ENCODE results near the gene EPN3.

The EPN3 gene

DNA sequence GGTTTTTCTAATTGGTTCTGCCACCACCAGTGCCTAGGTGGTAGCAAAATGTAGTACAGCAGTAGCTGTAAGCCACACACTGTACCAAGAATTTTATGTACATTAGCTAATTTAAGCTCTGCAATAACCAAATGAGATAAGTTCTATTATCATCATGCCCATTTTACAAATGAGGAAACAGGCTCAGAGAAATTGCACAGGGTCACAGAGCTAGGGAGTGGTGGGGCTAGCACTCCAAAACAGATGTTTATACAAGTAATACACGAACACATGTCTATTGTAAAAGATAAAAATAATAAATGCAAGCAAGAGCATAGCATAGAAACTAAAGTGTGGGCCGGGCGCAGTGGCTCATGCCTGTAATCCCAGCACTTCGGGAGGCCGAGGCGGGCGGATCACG is 40.3 kb upstream of the EPN3 start:
- H3K27me3 ChIP-seq (ENCODE audit: insufficient read depth, low read length, poor library complexity, severe bottlenecking): no peaks in the 10 kb centered on the region
- no peaks in the 10 kb centered on the region for H3K9me3 ChIP-seq (ENCODE audit: insufficient read depth, low read depth, low read length)
- no peaks in the 10 kb centered on the region for H3K79me2 ChIP-seq (ENCODE audit: insufficient read depth, low read length)
- no peaks in the 10 kb centered on the region for H4K20me1 ChIP-seq (ENCODE audit: insufficient read depth, low read length, poor library complexity, severe bottlenecking)
- no peak overlapping the region for H3K4me3 ChIP-seq (ENCODE audit: low read length, poor library complexity, severe bottlenecking)
- no peaks in the 10 kb centered on the region for H3K36me3 ChIP-seq (ENCODE audit: insufficient read depth, low read length)
- no peaks in the 10 kb centered on the region for H3K4me1 ChIP-seq (ENCODE audit: insufficient read depth, low read length, poor library complexity, severe bottlenecking)
- no peak overlapping the region for H3K4me2 ChIP-seq (ENCODE audit: low read depth, low read length, poor library complexity, severe bottlenecking)
- no peaks in the 10 kb centered on the region for H3F3A ChIP-seq (ENCODE audit: low read depth)
- no peak overlapping the region for H3K9ac ChIP-seq (ENCODE audit: low read depth, low read length, poor library complexity, severe bottlenecking)
- no peak overlapping the region for H2AFZ ChIP-seq (ENCODE audit: low read length)
- H3K9me2 ChIP-seq (replicated peaks; ENCODE audit: low read depth, low read length): no peaks in the 10 kb centered on the region
- no peak for TF ChIP-seq EZH2phosphoT487 (IDR thresholded peaks at IDR 0.05; ENCODE audit: borderline replicate concordance)
- TF ChIP-seq, protein P1, sequence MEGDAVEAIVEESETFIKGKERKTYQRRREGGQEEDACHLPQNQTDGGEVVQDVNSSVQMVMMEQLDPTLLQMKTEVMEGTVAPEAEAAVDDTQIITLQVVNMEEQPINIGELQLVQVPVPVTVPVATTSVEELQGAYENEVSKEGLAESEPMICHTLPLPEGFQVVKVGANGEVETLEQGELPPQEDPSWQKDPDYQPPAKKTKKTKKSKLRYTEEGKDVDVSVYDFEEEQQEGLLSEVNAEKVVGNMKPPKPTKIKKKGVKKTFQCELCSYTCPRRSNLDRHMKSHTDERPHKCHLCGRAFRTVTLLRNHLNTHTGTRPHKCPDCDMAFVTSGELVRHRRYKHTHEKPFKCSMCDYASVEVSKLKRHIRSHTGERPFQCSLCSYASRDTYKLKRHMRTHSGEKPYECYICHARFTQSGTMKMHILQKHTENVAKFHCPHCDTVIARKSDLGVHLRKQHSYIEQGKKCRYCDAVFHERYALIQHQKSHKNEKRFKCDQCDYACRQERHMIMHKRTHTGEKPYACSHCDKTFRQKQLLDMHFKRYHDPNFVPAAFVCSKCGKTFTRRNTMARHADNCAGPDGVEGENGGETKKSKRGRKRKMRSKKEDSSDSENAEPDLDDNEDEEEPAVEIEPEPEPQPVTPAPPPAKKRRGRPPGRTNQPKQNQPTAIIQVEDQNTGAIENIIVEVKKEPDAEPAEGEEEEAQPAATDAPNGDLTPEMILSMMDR (conservative IDR thresholded peaks at IDR 0.05; ENCODE audit: low read length): no peak

DNA sequence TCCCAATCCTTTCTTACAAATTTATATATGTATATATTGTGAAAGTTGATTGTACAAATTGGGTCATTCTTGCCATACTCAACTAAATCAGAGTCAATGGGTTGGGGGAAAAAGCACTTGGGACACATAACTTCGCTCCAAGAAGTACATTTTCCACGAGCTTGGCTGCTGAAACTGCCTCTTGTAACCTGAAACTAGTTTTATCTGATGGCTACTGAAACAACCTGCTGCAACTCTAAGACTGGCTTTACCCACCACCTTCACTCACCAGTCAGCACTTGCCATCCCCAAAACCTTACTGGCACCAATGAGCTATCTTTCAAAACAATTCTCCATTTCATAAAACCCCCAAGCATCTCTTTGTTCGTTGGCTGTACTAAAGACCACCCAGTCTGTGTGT is 38.8 kb upstream of the EPN3 start:
- Histone ChIP-seq H3K36me3 (ENCODE audit: insufficient read depth, low read length) (no peaks in the 10 kb centered on the region), H3K27me3 (ENCODE audit: insufficient read depth, low read length, poor library complexity, severe bottlenecking) (no peaks in the 10 kb centered on the region), H2AFZ (ENCODE audit: low read length) (no peak overlapping the region), H3K9ac (ENCODE audit: low read depth, low read length, poor library complexity, severe bottlenecking) (no peak overlapping the region), H4K20me1 (ENCODE audit: insufficient read depth, low read length, poor library complexity, severe bottlenecking) (no peaks in the 10 kb centered on the region), H3K4me2 (ENCODE audit: low read depth, low read length, poor library complexity, severe bottlenecking) (no peak overlapping the region), H3K9me2 (replicated peaks; ENCODE audit: low read depth, low read length) (no peaks in the 10 kb centered on the region), H3F3A (ENCODE audit: low read depth) (no peaks in the 10 kb centered on the region), H3K9me3 (ENCODE audit: insufficient read depth, low read depth, low read length) (no peaks in the 10 kb centered on the region), H3K79me2 (ENCODE audit: insufficient read depth, low read length) (no peaks in the 10 kb centered on the region), H3K4me1 (ENCODE audit: insufficient read depth, low read length, poor library complexity, severe bottlenecking) (no peaks in the 10 kb centered on the region), H3K4me3 (ENCODE audit: low read length, poor library complexity, severe bottlenecking) (no peak overlapping the region)
- TF ChIP-seq, protein P1 (conservative IDR thresholded peaks at IDR 0.05; ENCODE audit: low read length): no peak
- no peak for TF ChIP-seq EZH2phosphoT487 (IDR thresholded peaks at IDR 0.05; ENCODE audit: borderline replicate concordance)

DNA sequence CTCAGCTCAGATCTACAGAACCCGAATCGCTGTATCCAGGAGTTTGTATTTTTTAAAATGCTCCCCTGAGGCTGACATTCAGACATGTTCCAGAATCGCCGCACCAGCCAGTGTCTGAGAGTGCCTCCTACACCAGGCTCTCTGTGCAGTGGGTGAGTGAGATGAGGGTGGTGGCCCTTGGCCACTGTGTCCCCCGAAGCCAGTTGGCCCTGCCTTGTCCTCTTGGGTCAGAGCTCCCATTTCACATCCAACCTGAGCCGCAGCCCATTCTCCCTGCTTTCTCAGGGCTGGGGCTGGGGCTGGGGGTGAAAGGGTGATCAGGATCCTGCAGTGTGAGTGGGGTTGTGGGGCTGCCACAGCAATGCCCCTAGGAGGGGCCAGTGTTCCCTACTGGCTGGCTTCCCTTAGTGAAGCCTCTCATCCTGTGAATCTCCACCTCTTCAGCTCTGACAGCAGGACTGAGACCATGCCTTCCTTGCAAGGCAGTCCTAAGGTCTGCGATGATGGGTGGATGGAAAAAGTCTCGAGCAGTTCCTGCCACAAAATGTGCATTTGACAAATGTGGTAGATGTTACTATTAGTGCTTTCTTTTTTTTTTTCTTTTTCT is 37.2 kb upstream of the EPN3 start:
- H3K27me3 ChIP-seq (ENCODE audit: insufficient read depth, low read length, poor library complexity, severe bottlenecking): no peaks in the 10 kb centered on the region

More for the DNA sequence above, 37.2 kb upstream of the EPN3 start:
- Histone ChIP-seq H3K4me3 (ENCODE audit: low read length, poor library complexity, severe bottlenecking) (no peak overlapping the region), H3K9me3 (ENCODE audit: insufficient read depth, low read depth, low read length) (no peaks in the 10 kb centered on the region), H3K9me2 (replicated peaks; ENCODE audit: low read depth, low read length) (no peaks in the 10 kb centered on the region), H3K4me1 (ENCODE audit: insufficient read depth, low read length, poor library complexity, severe bottlenecking) (no peaks in the 10 kb centered on the region), H3F3A (ENCODE audit: low read depth) (no peaks in the 10 kb centered on the region), H3K36me3 (ENCODE audit: insufficient read depth, low read length) (no peaks in the 10 kb centered on the region), H4K20me1 (ENCODE audit: insufficient read depth, low read length, poor library complexity, severe bottlenecking) (no peaks in the 10 kb centered on the region), H3K4me2 (ENCODE audit: low read depth, low read length, poor library complexity, severe bottlenecking) (no peak overlapping the region), H3K79me2 (ENCODE audit: insufficient read depth, low read length) (no peaks in the 10 kb centered on the region), H3K9ac (ENCODE audit: low read depth, low read length, poor library complexity, severe bottlenecking) (no peak overlapping the region), H2AFZ (ENCODE audit: low read length) (no peak overlapping the region)
- no peak for TF ChIP-seq EZH2phosphoT487 (IDR thresholded peaks at IDR 0.05; ENCODE audit: borderline replicate concordance)
- TF ChIP-seq, protein P1 (conservative IDR thresholded peaks at IDR 0.05; ENCODE audit: low read length): no peak

All from Loucy (cell line).